Left ventricle myocardium inferior (tissue), 1 donor: ENCODE results near the gene DCLRE1A. TPM values are rescaled to one million over a fixed set of nuclear protein-coding genes. Genes with fewer than 3 reads are reported as not detected.
"Not testable (repeated sequence)": the region's sequence is repeated elsewhere in the genome, so short reads cannot be mapped to it uniquely, and the experiment has no call there.

Experiments used
- DNase-seq: peaks from one replicate; pipeline ENCODE4 v3.0.0-alpha.2; 2020
- H3K27ac ChIP-seq: fragments of 200-600 bp; replicated peaks from 2 replicates; pipeline ENCODE4 v1.8.0; 2021
- H3K27me3 ChIP-seq: fragments of 200-600 bp; 2 replicates; pipeline ENCODE4 v1.8.0; 2021; ENCODE audit warnings: low read depth
- H3K36me3 ChIP-seq: fragments of 200-600 bp; 2 replicates; pipeline ENCODE4 v1.8.0; 2021
- H3K4me1 ChIP-seq: fragments of 200-600 bp; 2 replicates; pipeline ENCODE4 v1.8.0; 2021
- H3K4me3 ChIP-seq: fragments of 200-600 bp; 2 replicates; pipeline ENCODE4 v1.8.0; 2021; ENCODE audit warnings: mild to moderate bottlenecking, moderate library complexity
- H3K9me3 ChIP-seq: fragments of 200-600 bp; replicated peaks from 2 replicates; pipeline ENCODE4 v1.8.0; 2021
- CTCF ChIP-seq: fragments of 200-600 bp; IDR thresholded peaks from 2 replicates; pipeline ENCODE4 v1.8.0; 2021; ENCODE audit warnings: antibody characterized with exemption, mild to moderate bottlenecking, borderline replicate concordance
- intact Hi-C: fragments of 100-400 bp; cut with micrococcal nuclease; formaldehyde crosslinking; loops from one replicate; pipeline ENCODE4 v1.11.0; 2022
- total RNA-seq: library from RNA; stranded (reverse); fragmentation: NEBNext Ultra II Directional; extraction: Animal tissue kit (Norgen Biotek cat#: 25700); gene quantifications from one replicate; pipeline ENCODE4 v1.2.1, GENCODE V29; 2021
- donor health status: DM: no; HTN: yes; CAD: no; lungs with severe emphysema.

Gene DCLRE1A
- total RNA-seq, 1 donor from 2014 or later = 5.1 TPM

DNA sequence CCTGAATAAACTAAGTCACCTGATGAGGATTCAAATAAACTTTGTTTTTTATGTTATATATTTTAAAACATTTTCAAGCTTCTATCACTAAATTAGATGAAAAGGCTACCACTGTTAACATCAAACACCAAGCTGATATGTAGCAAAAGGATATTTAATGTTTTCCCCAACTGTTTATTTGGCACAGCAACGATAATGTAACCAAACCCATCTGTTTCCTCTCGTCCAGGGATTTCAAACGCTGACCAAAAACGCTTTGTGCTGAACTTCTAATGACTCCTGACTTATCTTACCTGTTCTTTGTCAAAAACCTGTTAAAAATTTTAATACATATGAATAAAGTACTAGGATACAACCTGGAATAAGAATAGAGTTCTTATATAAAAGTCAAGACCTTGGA is 30.5 kb downstream of the DCLRE1A start:
- Histone ChIP-seq H3K36me3 (no peaks in the 10 kb centered on the region), H3K9me3 (no peaks in the 10 kb centered on the region), H3K27me3 (no peaks in the 10 kb centered on the region), H3K4me3 (no peak overlapping the region), H3K4me1 (no peaks in the 10 kb centered on the region), H3K27ac (no peak overlapping the region)
- intact Hi-C loops = no loop called here
- TF ChIP-seq CTCF = no peak
- DNase-seq = no peak

DNA sequence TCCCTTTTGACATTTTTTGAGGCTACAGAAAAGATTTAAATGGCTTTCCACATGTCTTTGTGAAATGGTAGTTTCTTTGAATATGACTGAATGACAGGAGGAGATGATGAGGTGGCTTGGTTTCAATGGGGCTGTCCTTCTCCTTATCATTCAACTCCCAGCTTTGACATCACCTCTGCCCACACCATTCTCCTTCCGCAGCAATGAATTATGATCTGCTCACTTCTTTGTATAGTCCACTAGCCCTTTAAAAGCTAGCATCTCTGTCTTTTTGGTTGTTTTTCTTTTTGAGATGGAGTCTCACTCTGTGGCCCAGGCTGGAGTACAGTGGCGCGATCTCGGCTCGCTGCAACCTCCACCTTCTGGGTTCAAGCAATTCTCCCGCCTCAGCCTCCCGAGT is 31.7 kb downstream of the DCLRE1A start:
- no peaks in the 10 kb centered on the region for H3K36me3 ChIP-seq
- intact Hi-C loops = no loop called here
- H3K27me3 ChIP-seq = no peaks in the 10 kb centered on the region
- no peaks in the 10 kb centered on the region for H3K9me3 ChIP-seq
- no peak overlapping the region for H3K27ac ChIP-seq
- H3K4me1 ChIP-seq = peaks cover 3% of the 10 kb centered on the region
- H3K4me3 ChIP-seq = no peak overlapping the region
- no peak for TF ChIP-seq CTCF
- DNase-seq = no peak

DNA sequence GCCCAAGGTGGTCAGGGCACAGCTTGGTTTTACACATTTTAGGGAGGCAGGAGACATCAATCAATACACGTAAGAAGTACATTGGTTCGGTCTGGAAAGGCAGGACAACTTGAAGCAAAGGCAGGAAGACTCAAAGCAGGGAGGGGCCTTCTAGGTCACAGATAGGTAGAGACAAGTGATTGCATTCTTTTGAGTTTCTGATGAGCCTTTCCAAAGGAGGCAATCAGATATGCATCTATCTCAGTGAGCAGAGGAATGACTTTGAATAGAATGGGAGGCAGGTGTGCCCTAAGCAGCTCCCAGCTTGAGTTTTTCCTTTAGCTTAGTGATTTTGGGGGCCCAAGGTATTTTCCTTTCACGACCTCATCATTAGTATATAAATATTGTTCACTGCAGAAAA is 32.6 kb downstream of the DCLRE1A start:
- intact Hi-C loops, DNase-seq, H3K27me3 ChIP-seq, H3K36me3 ChIP-seq, H3K27ac ChIP-seq, H3K4me3 ChIP-seq, H3K9me3 ChIP-seq: not testable (repeated sequence)
- H3K4me1 ChIP-seq = peaks cover 12% of the 10 kb centered on the region

- no peak for DNase-seq
- Histone ChIP-seq H3K27ac (no peak overlapping the region), H3K36me3 (no peaks in the 10 kb centered on the region), H3K4me3 (no peak overlapping the region), H3K27me3 (no peaks in the 10 kb centered on the region), H3K9me3 (no peaks in the 10 kb centered on the region), H3K4me1 (peaks cover 13% of the 10 kb centered on the region)
- TF ChIP-seq CTCF = no peak
- intact Hi-C loops = no loop called here
These were observed 33.4 kb downstream of the DCLRE1A start for GRCh38 chr10:113820507-113820906.

- no peaks in the 10 kb centered on the region for H3K9me3 ChIP-seq
- no peak overlapping the region for H3K27ac ChIP-seq
- no peak overlapping the region for H3K4me3 ChIP-seq
- no peak for DNase-seq
- peaks cover 13% of the 10 kb centered on the region for H3K4me1 ChIP-seq
- TF ChIP-seq CTCF = no peak
- intact Hi-C loops = no loop called here
- H3K36me3 ChIP-seq = no peaks in the 10 kb centered on the region
- H3K27me3 ChIP-seq = no peaks in the 10 kb centered on the region
These were observed 33.9 kb downstream of the DCLRE1A start for GRCh38 chr10:113819989-113820388.

DNA sequence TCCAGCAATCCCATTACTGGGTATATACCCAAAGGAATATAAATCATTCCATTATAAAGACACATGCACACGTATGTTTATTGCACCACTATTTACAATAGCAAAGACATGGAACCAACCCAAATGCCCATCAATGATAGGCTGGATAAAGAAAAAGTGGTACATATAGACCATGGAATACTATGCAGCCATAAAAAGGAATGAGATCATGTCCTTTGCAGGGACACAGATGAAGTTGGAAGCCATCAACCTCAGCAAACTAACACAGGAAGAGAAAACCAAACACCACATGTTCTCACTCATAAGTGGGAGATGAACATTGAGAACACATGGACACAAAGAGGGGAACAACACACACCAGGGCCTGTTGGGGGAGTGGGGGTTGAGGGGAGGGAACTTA is 39.2 kb downstream of the DCLRE1A start:
- H3K4me3 ChIP-seq, H3K36me3 ChIP-seq, DNase-seq, intact Hi-C loops, H3K27ac ChIP-seq, H3K27me3 ChIP-seq, H3K9me3 ChIP-seq: not testable (repeated sequence)
- peaks cover 13% of the 10 kb centered on the region for H3K4me1 ChIP-seq

DNA sequence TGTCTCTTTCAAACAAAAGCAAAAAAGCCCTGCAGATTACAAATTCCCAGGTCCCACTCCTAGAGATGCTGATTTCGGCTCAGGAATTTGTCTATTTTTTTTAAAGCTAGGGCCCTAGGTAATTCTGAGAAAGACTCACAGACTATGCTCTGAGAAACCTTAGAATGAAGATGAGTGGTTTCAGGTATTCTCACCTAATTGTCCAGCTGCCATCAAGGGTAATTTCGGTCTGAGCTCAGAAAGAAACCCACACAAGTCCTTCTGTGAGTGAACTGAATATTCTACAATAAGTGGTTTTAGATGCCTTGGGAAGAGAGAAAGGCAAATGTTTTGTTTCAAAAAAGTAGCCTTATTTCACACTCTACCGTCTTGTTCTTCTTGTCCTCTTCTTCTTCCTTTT is 45.7 kb downstream of the DCLRE1A start:
- TF ChIP-seq CTCF = no peak
- intact Hi-C loops = no loop called here
- no peaks in the 10 kb centered on the region for H3K36me3 ChIP-seq
- H3K4me1 ChIP-seq = no peaks in the 10 kb centered on the region
- DNase-seq = no peak
- H3K4me3 ChIP-seq = no peak overlapping the region
- no peaks in the 10 kb centered on the region for H3K9me3 ChIP-seq
- H3K27me3 ChIP-seq = peaks cover 6% of the 10 kb centered on the region
- no peak overlapping the region for H3K27ac ChIP-seq
